B cell (primary cell): ENCODE data around the gene SSPN. TPM values are rescaled to one million over a fixed set of nuclear protein-coding genes. Genes with fewer than 3 reads are reported as not detected.

ENCODE experiments used
- ATAC-seq: fragments of 200-7000 bp; cut with Tn5 transposase; one replicate; pipeline ENCODE4 v1.10.0; 2021; ENCODE audit warnings: low read depth, mild to moderate bottlenecking, moderate number of reproducible peaks, moderate library complexity
- CTCF ChIA-PET: fragments of 350-600 bp; sonication (Branson Sonifier 250); formaldehyde crosslinking; loops from one replicate; lab custom pipeline; 2021; ENCODE audit warnings: antibody characterized with exemption, inconsistent platforms; lab: Charles Lee
- POLR2A ChIA-PET: fragments of 350-600 bp; sonication (Branson Sonifier 250); formaldehyde crosslinking; loops from one replicate; lab custom pipeline; 2021; ENCODE audit warnings: antibody characterized with exemption; lab: Charles Lee
- DNase-seq: peaks from one replicate; pipeline ENCODE4 v3.0.0; 2013
- H2AFZ ChIP-seq: 2 replicates; pipeline ENCODE4 v1.6.1; 2012; ENCODE audit warnings: mild to moderate bottlenecking, low read depth, low read length; ENCODE audit not compliant: insufficient read depth, poor library complexity, severe bottlenecking
- H3K27ac ChIP-seq, 2 donors: 1 replicate in 1 of 2; 2 replicates in 1 of 2; pipeline ENCODE4 v1.5.1; 2012 to 2013; ENCODE audit warnings: low read length in 2 of 2, mild to moderate bottlenecking in 2 of 2, moderate library complexity in 1 of 2
- H3K27me3 ChIP-seq, 4 experiments: fragments of 200-600 bp in 1 of 4; sonication (generic) in 1 of 4; replicated peaks in 1 of 4; 1 replicate in 2 of 4; 2 replicates in 2 of 4; pipeline versions ENCODE4 v1.6.1 to v1.7.0; 2013 to 2016; ENCODE audit warnings: low read length in 3 of 4, mild to moderate bottlenecking in 2 of 4, mixed read lengths in 1 of 4, moderate library complexity in 1 of 4; ENCODE audit not compliant: insufficient read depth in 4 of 4, control insufficient read depth in 3 of 4; ENCODE audit errors: control extremely low read depth in 1 of 4
- H3K36me3 ChIP-seq, 2 experiments: replicated peaks in 1 of 2; 1 replicate in 1 of 2; 2 replicates in 1 of 2; pipeline versions ENCODE4 v1.6.1 to v1.7.1; 2013; ENCODE audit warnings: low read length in 1 of 2; ENCODE audit not compliant: insufficient read depth in 2 of 2, control insufficient read depth in 1 of 2; ENCODE audit errors: control extremely low read depth in 1 of 2, extremely low read depth in 1 of 2
- H3K4me1 ChIP-seq, 2 donors: fragments of 200-600 bp in 1 of 2; sonication (generic) in 1 of 2; 1 replicate in 1 of 2; 2 replicates in 1 of 2; pipeline versions ENCODE4 v1.5.1 to v1.6.1; 2013 to 2017; ENCODE audit warnings: low read length in 2 of 2; ENCODE audit not compliant: control insufficient read depth in 2 of 2, insufficient read depth in 2 of 2
- H3K4me2 ChIP-seq: replicated peaks from 2 replicates; pipeline ENCODE3; 2012; ENCODE audit warnings: mild to moderate bottlenecking, low read depth, low read length; ENCODE audit not compliant: poor library complexity, severe bottlenecking
- H3K4me3 ChIP-seq, 5 experiments: fragments of 200-600 bp in 1 of 5; sonication (generic) in 1 of 5; 1 replicate in 3 of 5; 2 replicates in 2 of 5; pipeline versions ENCODE4 v1.5.1 to v1.7.0; 2011 to 2016; ENCODE audit warnings: low read length in 4 of 5, mild to moderate bottlenecking in 4 of 5, low read depth in 2 of 5, control low read depth in 1 of 5, moderate library complexity in 1 of 5; ENCODE audit not compliant: insufficient read depth in 1 of 5; ENCODE audit errors: control extremely low read depth in 1 of 5, extremely low read depth in 1 of 5
- H3K79me2 ChIP-seq: fragments of 200-600 bp; sonication (generic); one replicate; pipeline ENCODE4 v1.6.0; 2016; ENCODE audit warnings: low read length; ENCODE audit not compliant: control insufficient read depth, insufficient read depth
- H3K9ac ChIP-seq: fragments of 200-600 bp; sonication (generic); 2 replicates; pipeline ENCODE4 v1.6.1; 2017; ENCODE audit warnings: mild to moderate bottlenecking, low read length, moderate library complexity
- H3K9me3 ChIP-seq, 3 donors: one replicate each; pipeline versions ENCODE4 v1.6.1 to v1.7.1; 2013; ENCODE audit warnings: low read length in 2 of 3; ENCODE audit not compliant: control insufficient read depth in 2 of 3, insufficient read depth in 1 of 3; ENCODE audit errors: control extremely low read depth in 1 of 3
- H4K20me1 ChIP-seq: 2 replicates; pipeline ENCODE4 v1.6.0; 2012; ENCODE audit warnings: mild to moderate bottlenecking, low read length; ENCODE audit not compliant: insufficient read depth, control insufficient read depth, poor library complexity, severe bottlenecking
- H3K27ac Mint-ChIP-seq: one replicate; pipeline ENCODE4 v1.8.0; 2021; ENCODE audit warnings: mixed read lengths
- H3K27me3 Mint-ChIP-seq: one replicate; pipeline ENCODE4 v1.8.0; 2021; ENCODE audit warnings: mixed read lengths
- H3K4me1 Mint-ChIP-seq: one replicate; pipeline ENCODE4 v1.8.0; 2021; ENCODE audit warnings: mixed read lengths
- H3K4me3 Mint-ChIP-seq: one replicate; pipeline ENCODE4 v1.8.0; 2021; ENCODE audit warnings: mixed read lengths
- H3K9me3 Mint-ChIP-seq: one replicate; pipeline ENCODE4 v1.8.0; 2022; ENCODE audit warnings: mixed read lengths; ENCODE audit not compliant: insufficient read depth
- CTCF ChIP-seq: fragments of 200-600 bp; IDR thresholded peaks from one replicate; pipeline ENCODE4 v1.8.0; 2022; ENCODE audit warnings: antibody characterized with exemption, mild to moderate bottlenecking
- EZH2 ChIP-seq: IDR thresholded peaks from 2 replicates; pipeline ENCODE4 v1.6.1; 2012; ENCODE audit warnings: borderline replicate concordance, low read depth, mild to moderate bottlenecking, moderate library complexity, low read length; ENCODE audit not compliant: insufficient read depth, poor library complexity, severe bottlenecking
- WGBS: methylation state at CpG from one replicate; pipeline ENCODE4 v1.1.5; 2013; ENCODE audit warnings: missing lambda C conversion rate; ENCODE audit not compliant: insufficient coverage; 5-methylcytosine and 5-hydroxymethylcytosine counted together
- intact Hi-C: fragments of 100-400 bp; cut with micrococcal nuclease; formaldehyde crosslinking; loops from one replicate; pipeline ENCODE4 v1.10.0; 2022
- polyA plus RNA-seq: library from polyadenylated mRNA; depleted of rRNA; stranded (reverse); fragments of >200 nt; gene quantifications from 2 replicates; pipeline ENCODE4 v1.2.3, GENCODE V29; 2012
- total RNA-seq, 2 donors: library from RNA; stranded (reverse); fragments of 120-200 nt in 1 of 2; gene quantifications; 1 replicate in 1 of 2; 2 replicates in 1 of 2; pipeline versions ENCODE4 v1.2.3 to v1.2.4, GENCODE V29; 2013 to 2022

Gene SSPN
- total and polyA plus RNA-seq, 2 donors (not counting 1 experiment from before 2014, with no cell fraction given), result 18.3 to 19.6 TPM

GRCh38 chr12:26295001-26295400 lies 99.6 kb downstream of the SSPN start:
- no peaks in the 10 kb centered on the region for H4K20me1 ChIP-seq
- ChIA-PET POLR2A (no interaction called here), CTCF (no interaction called here)
- no peaks in the 10 kb centered on the region for H3K27me3 Mint-ChIP-seq
- H3K36me3 ChIP-seq, result no peaks in the 10 kb centered on the region
- no peak overlapping the region for H3K27ac Mint-ChIP-seq
- no peaks in the 10 kb centered on the region for H3K27me3 ChIP-seq
- DNase-seq (no peak), ATAC-seq (no peak)
- H3K4me1 ChIP-seq, result peaks cover 17 to 23% of the 10 kb centered on the region in 2 donors
- H3K79me2 ChIP-seq, result no peaks in the 10 kb centered on the region
- TF ChIP-seq CTCF (no peak), EZH2 (no peak)
- no peaks in the 10 kb centered on the region for H3K9me3 ChIP-seq
- no peaks in the 10 kb centered on the region for H3K9me3 Mint-ChIP-seq
- H3K4me2 ChIP-seq, result no peak overlapping the region
- no peak overlapping the region for H3K9ac ChIP-seq
- H2AFZ ChIP-seq, result no peak overlapping the region
- WGBS, result no CpG with 5 or more reads among the region's 4 CpGs
- no peak overlapping the region for H3K4me3 Mint-ChIP-seq
- H3K27ac ChIP-seq, result no peak overlapping the region
- H3K4me3 ChIP-seq, result no peak overlapping the region
- intact Hi-C loops, result loop anchor here (10.0 kb wide), 1 partner anchor 100 kb away; the partner anchor contains the start of gene SSPN
- peaks cover 23% of the 10 kb centered on the region for H3K4me1 Mint-ChIP-seq

DNA sequence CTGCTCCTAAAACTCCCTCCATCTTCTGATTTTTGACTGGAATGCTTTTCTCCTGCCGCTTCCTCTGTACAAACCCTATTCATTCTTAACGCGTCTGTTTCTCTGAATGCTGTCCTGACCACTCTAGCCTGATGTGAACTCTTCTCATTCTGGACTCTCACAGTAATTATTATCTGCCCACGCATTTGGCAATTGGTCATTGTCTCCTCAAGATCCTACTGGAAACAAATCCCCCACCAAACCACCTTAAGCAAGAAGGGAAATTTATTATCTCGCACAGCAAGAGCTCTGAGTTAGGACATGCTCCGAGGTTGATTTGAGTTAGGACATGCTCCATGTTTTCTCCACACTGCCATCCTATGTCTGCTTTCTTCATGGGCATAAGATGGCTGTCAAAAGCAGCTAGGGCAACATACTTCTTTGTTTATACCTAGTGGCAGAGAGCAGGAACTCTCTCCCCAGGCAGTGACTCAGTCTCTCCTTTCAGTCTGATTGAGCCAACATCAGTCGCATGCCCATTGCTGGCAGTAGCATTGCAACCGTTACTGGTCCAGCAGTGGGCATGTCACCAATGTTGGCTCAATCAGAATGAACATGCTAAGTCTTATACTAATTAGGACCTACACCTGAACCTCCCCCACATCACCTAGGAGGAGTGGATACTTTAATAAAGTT lies 102.2 kb downstream of the SSPN start:
- Mint-ChIP-seq H3K9me3 (no peaks in the 10 kb centered on the region), H3K4me1 (peaks cover 26% of the 10 kb centered on the region), H3K27me3 (no peaks in the 10 kb centered on the region), H3K27ac (no peak overlapping the region), H3K4me3 (no peak overlapping the region)
- Histone ChIP-seq H3K79me2 (no peaks in the 10 kb centered on the region), H3K9me3 (no peaks in the 10 kb centered on the region), H3K36me3 (no peaks in the 10 kb centered on the region), H3K9ac (no peak overlapping the region), H3K4me2 (no peak overlapping the region), H2AFZ (no peak overlapping the region), H4K20me1 (no peaks in the 10 kb centered on the region), H3K27me3 (no peaks in the 10 kb centered on the region), H3K4me3 (no peak overlapping the region), H3K27ac (no peak overlapping the region), H3K4me1 (peaks cover 17 to 23% of the 10 kb centered on the region in 2 donors)
- TF ChIP-seq CTCF (no peak), EZH2 (no peak)
- DNase-seq (no peak), ATAC-seq (no peak)
- ChIA-PET POLR2A (interaction anchor here (2.1 kb wide), 1 partner anchor 21 kb away, joined by 5 read pairs; no protein-coding TSS in a partner anchor), CTCF (interaction anchor here (1.3 to 1.9 kb wide), 3 partner anchors 139 to 179 kb away, joined by 5 to 8 read pairs (median 5); no protein-coding TSS in a partner anchor)
- intact Hi-C loops, result loop anchor here (1.0 to 10.0 kb wide), 4 partner anchors 21 to 175 kb away; partner anchors contain the start of gene SSPN
- WGBS, result 98% methylated on average over 4 of the region's 8 CpGs
